Activated naive CD4-positive, alpha-beta T cell treated with anti-CD3 and anti-CD28 coated beads, Interleukin-2, amount 50 U/mL, for 72 hours (primary cell): ENCODE measurements around the gene KRTAP10-4. TPM values are rescaled to one million over a fixed set of nuclear protein-coding genes. Genes with fewer than 3 reads are reported as not detected.
"Not testable (repeated sequence)": the region's sequence is repeated elsewhere in the genome, so short reads cannot be mapped to it uniquely, and the experiment has no call there.

Experiments
- ATAC-seq, 2 donors: fragments of 150-1000 bp; cut with Tn5 transposase; 2 replicates each; pipeline ENCODE4 v1.10.0; 2021; ENCODE audit warnings: mild to moderate bottlenecking in 2 of 2, moderate library complexity in 2 of 2
- DNase-seq, 2 donors: peaks; one replicate each; pipeline ENCODE4 v3.0.0; 2021 to 2022; ENCODE audit warnings: low spot score in 2 of 2
- H3K27ac Mint-ChIP-seq, 2 donors: one replicate each; pipeline ENCODE4 v1.8.0; 2022; ENCODE audit warnings: mild to moderate bottlenecking in 2 of 2, mixed read lengths in 2 of 2
- H3K36me3 Mint-ChIP-seq, 2 donors: one replicate each; pipeline ENCODE4 v1.8.0; 2022; ENCODE audit warnings: mixed read lengths in 2 of 2
- H3K9me3 Mint-ChIP-seq, 2 donors: one replicate each; pipeline ENCODE4 v1.8.0; 2022; ENCODE audit warnings: mixed read lengths in 2 of 2
- total RNA-seq, 2 donors: library from RNA; stranded (reverse); gene quantifications; one replicate each; pipeline ENCODE4 v1.2.3, GENCODE V29; 2022

KRTAP10-4 gene
- total RNA-seq, 2 donors from 2014 or later = not detected

- DNase-seq (no peak), ATAC-seq (no peak)
- no peaks in the 10 kb centered on the region for H3K36me3 Mint-ChIP-seq
These were observed 5.3 kb upstream of the KRTAP10-4 start for GRCh38 chr21:44568261-44568660.

GRCh38 chr21:44568667-44569556 is 4.6 kb upstream of the KRTAP10-4 start:
- Mint-ChIP-seq H3K27ac (no peak overlapping the region), H3K9me3 (peaks cover 0 to 5% of the 10 kb centered on the region in 2 donors), H3K36me3 (no peaks in the 10 kb centered on the region)
- ATAC-seq (no peak), DNase-seq (peak in 1 of 2 donors; percentile 49)

More at GRCh38 chr21:44568261-44568660, 5.3 kb upstream of the KRTAP10-4 start:
- Mint-ChIP-seq H3K9me3 (peaks cover 0 to 5% of the 10 kb centered on the region in 2 donors), H3K27ac (no peak overlapping the region)

- Mint-ChIP-seq H3K9me3 (peaks cover 0 to 5% of the 10 kb centered on the region in 2 donors), H3K36me3 (no peaks in the 10 kb centered on the region), H3K27ac (no peak overlapping the region)
- ATAC-seq = no peak
- peak in 1 of 2 donors; percentile 23 for DNase-seq
These were observed 3.5 kb upstream of the KRTAP10-4 start for GRCh38 chr21:44569861-44570517.

GRCh38 chr21:44571296-44571695 is 2.2 kb upstream of the KRTAP10-4 start:
- H3K27ac Mint-ChIP-seq = no peak overlapping the region
- peaks cover 0 to 5% of the 10 kb centered on the region in 2 donors for H3K36me3 Mint-ChIP-seq
- DNase-seq (no peak), ATAC-seq (no peak)
- H3K9me3 Mint-ChIP-seq = peaks cover 0 to 5% of the 10 kb centered on the region in 2 donors

- DNase-seq (peak in 1 of 2 donors; percentile 28), ATAC-seq (no peak)
- Mint-ChIP-seq H3K36me3 (peaks cover 0 to 11% of the 10 kb centered on the region in 2 donors), H3K9me3 (peaks cover under 1 to 6% of the 10 kb centered on the region in 2 donors), H3K27ac (no peak overlapping the region)
These were observed 1.4 kb upstream of the KRTAP10-4 start for GRCh38 chr21:44571844-44572782.

GRCh38 chr21:44572959-44573583 is 458 bp upstream of the KRTAP10-4 start:
- H3K27ac Mint-ChIP-seq = no peak overlapping the region
- peak in 1 of 2 donors; percentile 31 for DNase-seq

GRCh38 chr21:44574457-44575306 is 1.2 kb downstream of the KRTAP10-4 start:
- ATAC-seq = no peak
- H3K36me3 Mint-ChIP-seq = peaks cover 0 to 20% of the 10 kb centered on the region in 2 donors
- peak overlapping the region in 1 of 2 donors; percentile 72 for H3K27ac Mint-ChIP-seq
- H3K9me3 Mint-ChIP-seq = peaks cover 3 to 8% of the 10 kb centered on the region in 2 donors
- DNase-seq = peak in 1 of 2 donors; percentile 30

More at GRCh38 chr21:44572959-44573583, 458 bp upstream of the KRTAP10-4 start:
- no peak for ATAC-seq
- Mint-ChIP-seq H3K9me3 (peaks cover 3 to 8% of the 10 kb centered on the region in 2 donors), H3K36me3 (peaks cover 0 to 18% of the 10 kb centered on the region in 2 donors)

GRCh38 chr21:44575307-44576024 is 1.9 kb downstream of the KRTAP10-4 start:
- Mint-ChIP-seq H3K27ac (no peak overlapping the region), H3K9me3 (peaks cover 3 to 8% of the 10 kb centered on the region in 2 donors), H3K36me3 (peaks cover 6 to 28% of the 10 kb centered on the region in 2 donors)
- DNase-seq = no peak
- ATAC-seq = no peak

GRCh38 chr21:44576025-44576420 is 2.5 kb downstream of the KRTAP10-4 start:
- Mint-ChIP-seq H3K36me3 (peaks cover 6 to 33% of the 10 kb centered on the region in 2 donors), H3K9me3 (peaks cover 3 to 10% of the 10 kb centered on the region in 2 donors), H3K27ac (no peak overlapping the region)
- no peak for ATAC-seq
- no peak for DNase-seq

GRCh38 chr21:44578371-44579055 is 5.0 kb downstream of the KRTAP10-4 start:
- ATAC-seq (no peak), DNase-seq (no peak)
- no peak overlapping the region for H3K27ac Mint-ChIP-seq

GRCh38 chr21:44579056-44579832 is 5.7 kb downstream of the KRTAP10-4 start:
- DNase-seq (no peak), ATAC-seq (no peak)
- peaks cover 7 to 22% of the 10 kb centered on the region in 2 donors for H3K9me3 Mint-ChIP-seq
- no peak overlapping the region for H3K27ac Mint-ChIP-seq
- peaks cover 22 to 58% of the 10 kb centered on the region in 2 donors for H3K36me3 Mint-ChIP-seq

More at GRCh38 chr21:44578371-44579055, 5.0 kb downstream of the KRTAP10-4 start:
- Mint-ChIP-seq H3K9me3 (peaks cover 7 to 22% of the 10 kb centered on the region in 2 donors), H3K36me3 (peaks cover 22 to 56% of the 10 kb centered on the region in 2 donors)

- DNase-seq = peak in 1 of 2 donors; percentile 44
- Mint-ChIP-seq H3K27ac (no peak overlapping the region), H3K36me3 (peaks cover 22 to 58% of the 10 kb centered on the region in 2 donors), H3K9me3 (peaks cover 7 to 22% of the 10 kb centered on the region in 2 donors)
- no peak for ATAC-seq
These were observed 6.3 kb downstream of the KRTAP10-4 start for GRCh38 chr21:44579833-44580144.

GRCh38 chr21:44580231-44580821 is 6.8 kb downstream of the KRTAP10-4 start, which contains the start of gene KRTAP10-5:
Gene KRTAP10-5, minus strand, starts transcription at chr21:44580604. Its CDS starts 26 bp downstream, at chr21:44580578.
- peaks cover 7 to 22% of the 10 kb centered on the region in 2 donors for H3K9me3 Mint-ChIP-seq
- H3K27ac Mint-ChIP-seq, DNase-seq, ATAC-seq: not testable (repeated sequence)
- H3K36me3 Mint-ChIP-seq = peaks cover 22 to 58% of the 10 kb centered on the region in 2 donors
